DMS53 (cell line): Measurements from ENCODE around the gene TRIM8.
"Not testable (repeated sequence)": the region's sequence is repeated elsewhere in the genome, so short reads cannot be mapped to it uniquely, and the experiment has no call there.

Experiments
- DNase-seq: peaks from one replicate; lab custom pipeline; 2025; lab: John Stamatoyannopoulos, UW

Gene TRIM8

DNA sequence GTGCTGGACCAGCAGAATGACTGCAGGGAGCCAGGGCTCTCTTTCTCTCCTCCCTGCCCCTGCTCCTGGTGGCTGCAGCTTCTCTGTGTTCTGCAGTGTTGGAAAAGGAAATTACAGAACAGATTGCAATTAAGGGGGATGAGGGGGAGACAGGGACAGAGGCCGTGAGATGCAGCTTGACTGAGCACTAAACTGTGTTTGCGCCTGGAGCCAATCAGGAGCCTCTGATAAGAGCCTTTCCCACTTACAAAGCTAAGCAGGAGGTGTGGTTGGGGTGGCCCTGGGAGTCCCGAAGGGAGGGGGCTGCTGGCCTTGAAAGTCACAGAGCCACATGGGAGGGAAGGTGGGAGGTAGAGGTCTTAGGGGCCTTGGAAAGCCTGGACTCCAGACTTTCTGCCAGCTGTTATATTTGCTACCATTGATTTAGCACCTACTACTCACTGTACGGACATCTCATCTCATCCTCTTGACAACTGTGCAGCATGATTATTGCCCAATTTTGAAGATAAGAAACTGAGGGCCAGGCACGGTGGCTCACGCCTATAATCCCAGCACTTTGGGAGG lies 26.7 kb downstream of the TRIM8 start:
- DNase-seq = no peak

DNA sequence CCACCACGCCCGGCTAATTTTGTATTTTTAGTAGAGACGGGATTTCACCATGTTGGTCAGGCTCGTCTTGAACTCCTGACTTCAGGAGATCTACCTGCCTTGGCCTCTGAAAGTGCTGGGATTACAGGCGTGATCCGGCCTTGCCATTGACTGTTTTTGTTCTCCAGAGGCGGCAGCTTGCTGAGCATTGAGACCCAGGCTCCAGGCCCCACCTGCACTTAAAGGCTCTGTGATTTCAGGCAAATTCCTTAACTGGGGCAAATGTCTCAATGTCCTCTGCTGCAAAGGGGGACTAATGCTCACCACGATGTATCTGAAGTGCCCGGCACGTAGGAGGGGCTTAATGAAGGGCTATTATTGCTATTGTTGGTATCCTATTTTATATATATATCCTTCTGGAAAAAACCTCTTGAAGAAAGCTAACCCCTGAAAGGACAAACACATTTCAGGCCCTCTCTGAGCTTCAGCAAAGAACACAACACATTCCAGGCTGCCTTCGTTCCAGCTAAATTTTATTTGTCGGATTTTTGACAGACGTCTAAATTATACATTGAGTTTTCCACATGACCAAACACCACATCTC lies 29.0 kb downstream of the TRIM8 start:
- no peak for DNase-seq

DNA sequence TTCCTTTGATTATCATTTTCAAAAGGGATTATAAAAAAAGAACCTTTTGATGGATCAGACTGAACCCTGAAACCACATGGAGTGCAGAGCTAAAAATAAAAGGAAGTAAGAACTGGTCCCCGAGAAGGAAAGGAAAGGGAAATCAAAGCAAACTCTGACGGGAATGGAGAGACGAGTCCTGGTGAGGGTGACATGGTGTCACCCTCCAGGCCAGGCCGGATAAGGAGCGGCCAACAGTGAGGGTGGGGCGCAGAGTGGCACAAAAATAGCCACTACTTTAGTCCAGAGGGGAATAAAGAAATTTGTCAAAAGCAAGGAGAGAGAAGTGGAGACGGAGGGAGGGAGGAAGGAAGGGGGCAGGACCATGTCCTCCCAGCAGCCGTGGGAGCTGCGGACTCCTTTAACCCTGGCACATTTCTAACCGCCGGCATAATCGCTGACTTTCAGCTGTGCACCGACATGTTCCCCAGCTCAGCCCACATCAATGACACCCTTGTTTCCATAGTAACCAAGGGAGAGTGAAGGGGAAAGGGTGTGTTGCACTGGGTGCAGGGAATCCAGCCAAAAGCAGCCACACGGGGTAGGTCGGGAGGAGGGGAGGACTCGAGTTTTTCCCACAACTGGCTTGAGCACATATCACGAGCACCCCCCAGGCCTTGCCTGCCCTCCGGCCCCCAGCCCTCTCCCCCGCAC lies 29.7 kb downstream of the TRIM8 start:
- DNase-seq = peak; percentile 40

DNA sequence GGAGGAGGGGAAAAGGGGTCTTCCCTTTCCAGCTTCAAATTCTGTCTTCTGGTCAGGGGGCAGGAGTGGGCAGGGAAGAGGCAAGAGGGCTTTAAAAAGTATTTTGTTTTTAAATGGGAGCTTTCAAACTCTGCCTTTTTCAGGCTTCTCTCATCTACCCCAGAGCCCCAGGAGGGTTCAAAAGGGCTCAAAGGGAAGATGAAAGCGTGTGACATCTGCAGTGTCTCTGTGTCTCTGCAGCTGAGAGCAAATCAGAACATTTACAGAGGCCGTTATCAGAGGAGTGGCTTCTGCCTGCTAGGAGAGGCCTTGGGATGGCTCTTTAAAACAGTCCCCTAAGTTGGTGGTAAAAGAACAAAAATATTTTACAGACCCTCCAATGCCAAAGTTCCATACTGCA lies 30.3 kb downstream of the TRIM8 start:
- DNase-seq = no peak

DNA sequence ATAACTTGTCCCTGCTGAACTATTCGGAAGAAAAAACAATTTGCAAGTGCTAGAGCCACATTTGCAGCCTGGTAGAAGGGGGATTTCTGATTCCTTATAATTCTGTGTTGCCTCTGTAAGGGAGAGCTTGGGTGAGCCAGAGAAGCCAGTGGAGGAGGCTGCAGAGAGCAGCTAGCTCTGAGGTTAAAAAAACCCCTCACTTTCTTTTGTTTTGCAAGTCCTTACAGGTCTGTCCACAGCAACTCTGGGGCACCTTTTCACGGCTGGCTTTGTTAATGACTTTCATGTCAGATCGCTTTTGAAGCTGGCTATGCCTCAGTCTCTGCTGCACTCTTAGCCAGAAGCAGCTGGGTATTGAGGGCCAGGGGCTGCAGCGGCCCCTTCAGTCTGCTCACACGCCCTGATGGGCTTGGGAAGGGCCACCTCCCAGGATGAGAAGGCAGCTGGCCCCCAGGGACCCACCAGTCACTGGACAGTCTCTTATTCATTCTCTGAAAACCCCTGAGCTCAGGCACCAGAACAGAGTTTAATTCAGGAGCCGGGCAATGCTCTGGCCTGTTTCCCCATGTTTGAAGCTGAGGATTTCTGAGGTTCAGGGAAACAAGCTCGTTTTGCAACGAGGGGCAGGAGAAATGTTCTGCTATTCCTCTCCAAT lies 30.9 kb downstream of the TRIM8 start:
- no peak for DNase-seq

DNA sequence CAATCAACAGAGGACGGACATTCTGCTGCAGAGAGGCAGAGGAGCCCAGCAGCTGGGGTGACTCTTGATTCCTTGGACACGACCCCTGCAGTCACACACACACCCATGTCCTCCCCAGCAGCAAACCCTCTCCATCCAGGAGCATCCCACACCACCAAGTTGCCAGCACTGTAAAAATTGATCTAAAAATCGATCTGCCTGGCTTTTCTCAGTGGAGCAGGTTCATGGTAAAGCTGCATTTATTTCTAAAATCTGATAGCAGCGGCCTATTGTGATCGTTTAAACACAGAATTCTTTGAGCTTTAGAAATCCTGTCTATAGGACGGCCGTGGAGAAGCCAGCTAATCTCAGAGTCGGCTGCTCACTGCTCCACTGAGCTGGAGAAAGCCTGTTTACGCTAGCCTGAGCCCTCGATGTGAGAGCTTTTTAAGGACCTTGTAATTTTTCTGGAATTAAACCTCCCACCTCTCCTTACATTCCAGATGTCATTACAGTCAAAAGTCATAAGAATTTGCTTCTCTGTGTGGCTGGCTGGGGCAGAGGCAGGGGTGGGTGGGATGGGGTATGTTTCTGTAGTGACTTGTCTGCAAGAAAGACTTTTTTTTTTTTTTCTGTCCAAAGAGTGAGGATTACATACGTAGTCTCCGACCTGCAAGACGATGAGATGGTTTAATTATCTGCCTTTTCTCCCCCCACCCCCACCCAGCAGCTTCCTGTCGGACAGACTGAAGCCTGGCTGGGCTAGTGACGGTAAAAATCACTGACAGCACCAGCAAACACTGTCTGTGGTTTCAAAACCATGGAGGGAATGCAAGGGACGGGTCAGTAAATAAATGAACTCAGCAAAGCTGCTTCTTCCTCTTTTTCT lies 31.6 kb downstream of the TRIM8 start:
- no peak for DNase-seq

DNA sequence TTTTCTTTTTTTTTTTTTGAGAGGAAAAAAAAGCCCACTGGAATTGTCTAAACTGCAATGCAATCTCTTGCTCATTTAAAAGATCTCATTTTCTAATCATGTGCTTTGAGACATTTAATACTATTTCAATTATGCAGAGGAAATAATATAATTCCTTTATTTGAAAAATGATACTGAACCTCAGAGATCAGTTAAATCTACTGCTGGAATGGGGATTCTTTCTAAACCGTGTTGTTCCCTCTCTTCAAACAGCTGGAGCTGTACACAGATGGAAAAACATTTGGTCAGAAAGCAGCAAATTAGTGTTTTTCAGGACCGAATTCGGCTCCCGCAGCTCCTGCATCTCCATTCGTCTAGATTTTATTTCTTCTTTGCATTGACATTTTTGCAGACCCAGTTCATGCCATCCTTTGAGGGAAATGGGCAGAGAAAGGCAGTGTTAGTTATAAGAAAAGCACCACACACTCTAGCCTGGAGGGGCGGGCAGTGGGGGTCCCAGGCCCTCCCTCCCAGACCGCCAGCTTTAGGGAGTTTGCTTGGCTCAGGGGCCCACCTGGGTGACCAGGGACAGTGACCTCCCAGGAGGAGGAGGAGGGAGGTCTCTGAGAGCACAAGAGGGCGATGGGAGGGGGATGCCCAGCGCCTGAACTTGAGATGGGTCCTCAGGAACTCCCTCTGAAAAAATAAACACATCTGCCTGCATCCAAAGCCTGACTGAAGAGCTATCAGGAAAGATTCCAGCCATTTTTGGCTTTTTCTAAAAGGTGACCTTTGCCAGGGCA lies 32.4 kb downstream of the TRIM8 start:
- DNase-seq = no peak

DNA sequence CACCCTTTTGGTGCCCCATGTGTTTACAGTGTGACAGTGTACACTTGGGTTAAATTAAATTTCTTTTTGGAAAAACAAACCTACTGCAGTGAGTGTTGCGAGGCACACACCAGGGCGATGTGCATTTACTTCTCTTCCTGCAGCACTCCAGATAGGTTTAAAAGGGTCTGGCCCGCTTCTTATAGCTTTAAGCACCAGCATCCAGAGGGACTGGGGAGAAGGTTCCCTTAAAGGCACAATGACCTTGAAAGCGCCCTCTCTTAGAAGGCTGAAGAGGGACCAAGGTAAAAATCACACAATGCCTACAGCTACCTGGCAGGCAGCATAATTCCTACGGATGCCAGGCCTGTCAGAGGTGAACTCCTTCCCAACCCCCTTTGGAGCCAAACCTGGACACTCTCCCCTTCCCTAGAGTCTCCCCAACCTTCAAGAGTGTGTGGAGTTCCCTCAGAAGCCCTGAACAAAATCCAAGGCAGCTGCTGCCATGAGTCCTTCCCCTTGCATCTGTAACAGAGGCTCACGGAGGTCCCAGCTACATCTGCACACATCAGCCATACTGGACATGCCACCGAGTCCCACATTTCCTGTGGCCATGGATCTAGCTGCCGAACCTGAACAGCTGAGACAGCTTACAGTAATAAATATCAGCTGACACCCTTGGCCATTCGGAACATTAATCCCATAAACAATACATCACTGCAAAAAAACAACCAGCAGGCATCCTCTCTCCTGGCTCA lies 33.2 kb downstream of the TRIM8 start:
- DNase-seq = peak; percentile 49

DNA sequence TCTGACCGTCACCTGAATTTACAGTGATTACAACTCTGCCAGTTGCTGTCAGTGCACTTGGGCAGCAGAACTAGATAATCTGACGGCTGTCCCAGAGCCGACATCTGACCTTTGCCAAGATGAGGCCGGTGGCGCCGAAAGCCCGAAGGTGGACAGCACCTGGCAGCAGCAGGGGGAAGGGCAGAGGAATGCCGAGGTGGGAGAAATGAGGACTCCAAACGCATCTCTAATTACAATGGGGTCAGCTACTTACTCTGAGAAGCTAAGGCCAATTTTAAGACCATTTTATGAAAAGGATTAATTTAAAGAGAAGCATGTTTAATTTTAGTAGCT lies 33.8 kb downstream of the TRIM8 start:
- no peak for DNase-seq

DNA sequence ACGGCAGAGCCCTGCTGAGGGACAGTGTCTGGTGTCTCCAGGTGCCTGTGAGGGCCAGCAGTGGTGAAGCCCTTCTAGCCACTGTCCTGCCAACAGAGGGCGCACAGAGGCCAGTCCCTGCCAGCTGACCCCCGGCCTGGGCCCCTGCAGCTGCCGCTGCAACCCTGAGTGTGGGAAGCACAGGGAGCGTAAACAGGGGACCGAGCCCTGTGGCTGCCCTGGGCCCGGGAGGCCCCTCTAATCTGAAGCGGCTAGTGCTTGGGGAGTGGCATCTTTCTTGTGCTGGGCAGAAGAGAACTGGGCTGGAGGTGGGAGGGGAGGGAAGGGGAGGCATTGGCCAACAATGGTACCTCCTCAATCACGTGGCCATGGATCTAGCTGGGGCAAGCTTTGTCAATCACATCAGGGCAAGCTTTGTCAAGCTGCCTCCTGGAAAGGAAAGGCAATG lies 34.6 kb downstream of the TRIM8 start:
- DNase-seq = peak; percentile 95

DNA sequence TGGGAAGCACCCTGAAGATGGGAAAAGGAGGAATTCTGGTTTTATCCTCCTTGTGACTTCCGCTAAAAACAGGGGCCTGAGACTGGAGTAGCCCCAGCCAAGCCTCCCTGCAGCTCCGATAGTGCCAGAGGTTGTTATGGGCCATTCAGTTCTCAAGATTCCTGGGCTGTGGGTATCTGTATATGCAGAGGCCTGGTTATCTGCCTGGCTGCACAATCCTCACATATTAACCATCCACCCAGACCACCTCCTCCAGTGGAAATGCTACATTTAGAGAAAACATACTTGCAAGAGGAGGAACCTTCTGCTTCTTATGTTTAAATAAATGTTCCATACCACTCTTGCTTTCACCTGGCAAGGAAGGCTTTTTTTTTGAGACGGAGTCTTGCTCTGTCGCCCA lies 35.3 kb downstream of the TRIM8 start:
- no peak for DNase-seq

DNA sequence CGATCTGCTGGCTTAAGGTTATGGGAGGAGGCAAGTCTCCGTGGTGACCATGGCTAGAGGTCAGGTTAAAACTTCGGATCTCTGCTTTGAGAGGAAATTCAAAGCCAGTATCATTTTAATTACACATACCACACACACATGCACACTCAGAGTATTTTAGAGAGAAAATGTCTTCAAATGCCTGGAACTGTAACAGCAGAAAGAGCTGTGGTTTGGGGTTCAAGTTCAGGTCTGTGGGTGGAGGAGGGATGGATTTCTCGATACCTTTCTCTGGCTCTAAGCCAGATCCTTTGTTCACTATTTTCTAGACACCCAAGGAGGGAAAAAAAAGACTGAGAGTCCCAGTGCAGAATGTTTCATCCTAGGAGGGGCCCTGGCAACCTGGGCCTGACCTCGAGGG lies 37.4 kb downstream of the TRIM8 start:
- no peak for DNase-seq

DNA sequence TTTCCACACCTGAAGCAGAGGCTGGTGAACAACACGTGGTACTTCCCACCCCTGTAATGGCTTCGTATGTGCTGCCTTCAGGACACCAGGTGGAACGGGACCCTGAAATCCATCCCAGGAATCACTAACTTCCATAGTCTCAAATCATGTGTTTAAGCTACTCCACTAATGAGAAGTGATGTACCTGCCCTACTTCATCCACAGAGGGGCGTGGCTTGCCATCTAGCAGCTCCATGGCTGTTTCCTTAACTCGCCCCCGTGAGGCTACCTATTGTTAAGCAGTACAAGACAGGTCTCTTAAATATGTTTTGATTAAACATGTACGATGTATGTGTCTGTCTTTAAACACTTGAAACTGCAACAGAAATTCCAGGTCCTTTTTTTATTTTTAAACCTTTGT lies 38.1 kb downstream of the TRIM8 start:
- DNase-seq = peak; percentile 8

DNA sequence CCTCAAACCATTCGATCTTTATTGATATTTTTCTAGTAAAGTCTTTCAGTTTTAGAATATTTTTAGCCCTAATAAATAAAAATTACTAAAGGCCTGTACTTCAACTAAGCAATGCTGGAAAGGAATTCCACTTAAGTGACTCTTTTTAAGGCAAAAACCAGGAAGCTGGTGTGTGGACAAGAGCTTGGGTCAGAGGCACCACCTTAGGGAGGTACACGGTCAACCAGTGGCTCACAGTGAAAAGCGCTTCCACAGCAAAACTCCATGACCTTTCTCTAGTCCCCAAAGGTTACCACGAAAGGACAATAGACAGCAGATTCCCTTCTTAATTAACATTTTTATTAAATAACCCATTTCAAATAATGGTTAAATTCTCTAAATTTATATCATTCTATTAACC lies 38.7 kb downstream of the TRIM8 start:
- DNase-seq = no peak

DNA sequence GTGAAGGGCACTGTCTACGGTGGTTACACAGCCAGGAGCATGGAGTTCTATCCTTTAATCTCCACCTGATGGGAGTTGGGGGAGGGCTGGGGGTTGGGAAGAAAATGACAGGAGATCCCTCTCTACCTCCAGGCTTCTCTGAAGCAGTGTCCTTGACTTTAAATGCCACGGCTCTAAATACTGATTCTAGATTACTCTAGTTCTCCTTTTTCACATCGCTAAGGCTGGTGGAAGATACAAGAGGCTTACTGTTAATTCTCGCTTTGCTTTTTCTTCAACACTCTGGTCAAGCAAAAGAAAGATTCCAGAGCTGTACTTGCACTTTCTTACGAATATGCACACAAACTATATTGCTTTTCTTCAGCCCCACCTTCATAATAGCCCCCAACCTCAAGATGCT lies 39.5 kb downstream of the TRIM8 start:
- no peak for DNase-seq

DNA sequence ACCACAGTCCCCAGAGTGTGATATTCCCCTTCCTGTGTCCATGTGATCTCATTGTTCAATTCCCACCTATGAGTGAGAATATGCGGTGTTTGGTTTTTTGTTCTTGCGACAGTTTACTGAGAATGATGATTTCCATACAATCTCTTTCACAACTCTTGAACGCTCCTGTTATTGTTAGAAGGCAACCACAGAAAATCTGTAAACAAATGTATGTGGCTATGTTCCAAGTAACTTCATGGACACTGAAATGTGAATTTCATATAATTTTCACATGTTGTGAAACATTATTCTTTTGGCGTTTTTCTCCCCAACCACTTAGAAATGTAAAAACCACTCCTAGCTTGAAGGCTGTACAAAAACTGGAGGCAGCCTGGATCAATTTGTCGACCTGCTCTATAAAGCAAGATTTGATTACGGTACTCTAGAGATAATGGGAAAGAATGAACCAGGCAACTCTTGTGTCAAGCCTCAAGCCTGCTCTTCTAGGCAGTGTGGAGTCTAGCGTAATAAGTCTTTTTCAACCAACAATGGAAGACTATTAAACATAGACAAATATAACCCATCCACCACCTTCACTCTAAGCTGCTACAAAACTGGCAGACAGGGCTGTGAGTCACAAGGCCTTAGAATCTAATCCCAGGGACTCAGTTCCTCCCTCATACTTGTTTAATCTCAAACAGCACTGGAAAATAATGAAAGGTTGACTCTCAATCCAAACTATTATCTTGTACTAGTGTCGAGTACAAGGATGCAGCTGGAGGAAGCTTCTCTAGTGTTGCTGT lies 47.2 kb downstream of the TRIM8 start:
- DNase-seq = no peak

DNA sequence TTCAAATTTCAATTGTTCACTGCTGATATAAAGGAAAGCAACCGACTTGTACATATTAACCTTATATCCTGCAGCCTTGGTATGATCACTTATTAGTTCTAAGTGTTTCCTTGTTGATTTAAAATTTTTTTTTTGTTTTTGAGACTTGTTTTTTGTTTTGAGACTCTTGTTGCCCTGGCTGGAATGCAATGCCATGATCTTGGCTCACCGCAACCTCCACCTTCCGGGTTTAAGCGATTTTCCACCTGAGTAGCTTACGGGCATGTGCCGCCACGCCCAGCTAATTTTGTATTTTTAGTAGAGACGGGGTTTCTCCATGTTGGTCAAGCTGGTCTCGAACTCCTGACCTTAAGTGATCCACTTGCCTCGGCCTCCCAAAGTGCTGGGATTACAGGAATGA lies 51.1 kb downstream of the TRIM8 start:
- not testable (repeated sequence) for DNase-seq

DNA sequence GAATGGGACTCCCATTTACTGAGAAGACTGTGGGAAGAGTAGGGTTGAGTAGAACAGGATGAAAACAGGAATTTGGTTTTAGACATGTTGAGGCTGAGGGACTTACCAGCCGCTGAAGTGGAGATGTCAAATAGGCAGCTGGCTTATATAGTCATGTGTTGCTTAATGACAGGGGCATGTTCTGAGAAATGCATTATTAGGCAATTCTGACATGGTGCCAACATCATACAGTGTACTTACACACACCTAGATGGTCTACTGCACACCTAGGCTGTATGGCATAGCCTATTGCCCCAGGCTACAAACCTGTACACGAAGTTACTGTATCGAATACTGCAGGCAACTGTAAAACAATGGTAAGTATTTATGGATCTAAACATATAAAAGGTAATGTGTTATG lies 52.5 kb downstream of the TRIM8 start:
- DNase-seq = no peak

DNA sequence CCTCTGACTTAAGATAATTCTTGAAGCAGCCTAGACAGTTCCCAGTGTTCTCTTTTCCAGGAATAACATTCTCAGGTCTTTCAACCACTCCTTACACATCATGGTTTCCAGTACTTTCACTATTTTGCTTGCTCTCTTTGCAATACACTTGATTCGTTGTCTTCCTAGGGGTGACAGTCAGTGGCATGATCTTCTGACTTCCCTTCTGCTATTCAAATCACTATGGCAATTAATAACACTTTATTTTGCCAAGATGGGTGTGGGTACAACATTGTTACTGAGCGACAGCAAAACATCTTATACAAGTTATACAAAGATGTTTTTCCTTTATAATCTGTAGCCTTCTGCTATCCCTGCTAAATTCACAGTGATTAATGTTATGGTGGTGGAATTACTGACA lies 54.6 kb downstream of the TRIM8 start:
- DNase-seq = no peak

DNA sequence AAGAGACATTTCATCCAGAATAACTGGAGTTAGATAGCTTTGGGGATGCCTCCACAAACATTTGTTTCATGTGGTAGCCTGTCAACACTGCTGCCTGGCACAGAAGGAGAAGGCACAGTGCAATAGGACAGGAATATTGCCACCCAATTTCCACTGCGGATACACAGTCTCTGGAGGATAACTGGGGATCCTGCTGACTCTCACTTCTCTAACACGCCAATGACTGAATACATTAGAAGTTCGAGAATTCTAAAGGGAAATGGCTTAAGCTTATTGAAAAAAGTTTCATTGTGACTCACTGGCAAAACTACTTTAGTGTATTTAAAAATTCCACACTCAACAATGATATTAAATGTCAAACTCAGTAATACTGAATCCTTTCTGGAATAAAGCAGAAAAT lies 57.0 kb downstream of the TRIM8 start:
- no peak for DNase-seq
